Stimulated activated CD4-positive, alpha-beta T cell treated with anti-CD3 and anti-CD28 coated beads, Interleukin-4, amount 100 ng/mL, for 1 hour (primary cell): Measurements from ENCODE around the gene ERLEC1.
"Not testable (repeated sequence)": the region's sequence is repeated elsewhere in the genome, so short reads cannot be mapped to it uniquely, and the experiment has no call there.

ENCODE experiments used
- DNase-seq: peaks from one replicate; pipeline ENCODE4 v3.0.0-alpha.2; 2020

Gene ERLEC1

GRCh38 chr2:53841651-53842050 lies 54.8 kb downstream of the ERLEC1 start:
- not testable (repeated sequence) for DNase-seq

DNA sequence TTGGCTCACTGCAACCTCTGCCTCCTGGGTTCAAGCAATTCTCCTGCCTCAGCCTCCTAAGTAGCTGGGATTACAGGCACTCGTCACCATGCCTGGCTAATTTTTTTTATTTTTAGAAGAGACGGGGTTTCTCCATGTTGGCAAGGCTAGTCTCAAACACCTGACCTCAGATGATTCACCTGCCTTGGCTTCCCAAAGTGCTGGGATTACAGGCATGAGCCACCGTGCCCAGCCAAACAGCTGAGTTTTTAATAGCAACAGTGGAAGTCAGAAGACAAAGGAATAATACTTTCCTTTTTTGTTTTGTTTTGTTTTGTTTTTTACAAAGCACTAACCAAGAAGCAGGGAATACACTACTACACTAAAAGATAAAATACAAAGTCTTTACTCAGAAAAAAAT lies 56.0 kb downstream of the ERLEC1 start:
- DNase-seq: no peak

- DNase-seq: no peak
Observed at GRCh38 chr2:53843595-53843994, 56.8 kb downstream of the ERLEC1 start.

GRCh38 chr2:53848062-53848461 lies 61.2 kb downstream of the ERLEC1 start:
- DNase-seq: no peak

- not testable (repeated sequence) for DNase-seq
Observed at GRCh38 chr2:53851052-53851757, 64.4 kb downstream of the ERLEC1 start.

DNA sequence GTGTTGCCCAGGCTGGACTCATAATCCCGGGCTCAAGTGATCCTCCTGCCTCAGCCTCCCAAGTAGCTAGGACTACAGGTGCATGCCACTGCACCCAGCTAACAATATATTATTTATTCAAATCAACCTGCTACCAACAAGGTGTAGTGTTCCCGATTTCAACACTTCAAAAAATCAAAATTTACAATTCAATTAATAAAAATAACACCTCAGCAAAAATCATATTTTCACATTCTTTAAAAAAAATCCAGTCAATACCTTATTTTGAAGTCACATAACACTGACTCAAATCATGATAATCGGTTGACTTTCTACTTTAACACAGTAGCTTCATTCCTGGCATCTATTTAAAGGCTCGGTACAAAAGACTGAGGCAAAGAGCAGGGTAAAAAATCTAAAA lies 65.7 kb downstream of the ERLEC1 start:
- DNase-seq: no peak

- no peak for DNase-seq
Observed at GRCh38 chr2:53854678-53855077, 67.8 kb downstream of the ERLEC1 start.

DNA sequence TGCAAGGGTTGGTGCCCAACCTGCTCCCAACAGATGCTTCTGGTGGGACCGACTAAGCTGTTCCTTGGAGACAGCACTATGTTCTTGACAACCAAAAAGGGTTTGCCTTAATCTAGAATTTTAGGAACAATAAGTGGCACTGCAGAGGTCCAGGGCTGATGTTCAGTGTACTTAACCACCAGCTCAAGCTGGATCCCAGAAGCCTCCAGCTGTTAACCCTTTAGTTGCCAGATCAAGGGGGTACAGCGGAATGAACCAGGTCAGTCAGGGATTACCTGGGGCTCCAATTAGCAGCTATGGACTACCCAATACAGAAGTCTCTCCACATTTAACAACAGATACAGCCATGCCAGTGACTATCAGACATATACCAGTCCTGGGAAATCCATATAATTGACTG lies 69.4 kb downstream of the ERLEC1 start:
- no peak for DNase-seq

DNA sequence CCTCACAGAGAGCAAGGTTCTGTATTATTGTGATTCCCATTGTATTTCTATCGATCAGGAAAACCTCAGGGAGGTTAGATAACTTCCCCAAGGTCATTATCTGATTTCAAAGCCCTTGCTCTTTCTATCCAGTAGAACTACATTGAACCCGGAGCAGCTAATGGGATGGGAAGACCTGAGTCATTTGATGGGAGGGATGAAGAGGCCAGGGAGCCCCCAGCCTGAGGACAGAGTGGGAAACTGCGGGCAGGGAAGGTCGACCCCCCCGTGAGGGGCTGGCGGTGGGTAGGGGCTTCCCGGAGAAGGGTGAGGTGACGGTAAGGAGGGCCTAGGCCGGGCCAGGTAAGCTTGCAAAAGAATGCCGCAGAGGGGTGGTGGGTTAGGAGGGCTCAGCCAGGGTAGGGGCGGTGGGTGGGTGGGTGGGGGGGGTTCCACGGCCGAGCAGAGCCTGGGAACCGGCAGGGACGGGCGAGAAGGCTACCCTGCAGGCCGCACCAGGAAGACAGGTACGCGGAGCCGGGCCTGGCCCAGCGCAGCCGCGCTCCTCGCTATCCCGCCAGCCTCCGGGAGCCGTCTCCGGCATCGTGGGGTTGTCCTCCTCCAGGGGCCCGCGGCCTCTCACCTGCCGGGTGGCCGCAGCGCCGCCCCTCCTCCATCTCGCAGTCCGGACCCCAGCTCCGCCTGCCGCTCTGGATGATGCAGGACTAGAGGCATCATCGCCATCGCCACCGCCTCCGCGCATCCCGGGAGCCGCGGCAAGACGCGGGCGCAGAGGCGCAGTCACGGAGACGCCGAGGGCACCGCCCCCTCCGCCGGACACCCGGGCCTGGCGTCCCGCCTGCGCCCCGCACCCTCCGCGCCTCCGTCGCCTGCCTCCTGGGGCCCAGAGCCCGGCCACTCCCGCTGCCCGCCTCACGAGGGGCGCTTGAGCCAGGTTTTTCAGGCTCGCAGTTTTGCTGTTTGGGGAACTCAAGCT lies 72.7 kb downstream of the ERLEC1 start, which contains the start of gene GPR75:
TSS of gene GPR75 (minus strand) at position 762 of the 976 bp plus-strand sequence. CDS start 5,211 bp downstream, outside the sequence.
- DNase-seq: no peak

- DNase-seq: no peak
Observed at GRCh38 chr2:53861824-53862223, 75.0 kb downstream of the ERLEC1 start.

DNA sequence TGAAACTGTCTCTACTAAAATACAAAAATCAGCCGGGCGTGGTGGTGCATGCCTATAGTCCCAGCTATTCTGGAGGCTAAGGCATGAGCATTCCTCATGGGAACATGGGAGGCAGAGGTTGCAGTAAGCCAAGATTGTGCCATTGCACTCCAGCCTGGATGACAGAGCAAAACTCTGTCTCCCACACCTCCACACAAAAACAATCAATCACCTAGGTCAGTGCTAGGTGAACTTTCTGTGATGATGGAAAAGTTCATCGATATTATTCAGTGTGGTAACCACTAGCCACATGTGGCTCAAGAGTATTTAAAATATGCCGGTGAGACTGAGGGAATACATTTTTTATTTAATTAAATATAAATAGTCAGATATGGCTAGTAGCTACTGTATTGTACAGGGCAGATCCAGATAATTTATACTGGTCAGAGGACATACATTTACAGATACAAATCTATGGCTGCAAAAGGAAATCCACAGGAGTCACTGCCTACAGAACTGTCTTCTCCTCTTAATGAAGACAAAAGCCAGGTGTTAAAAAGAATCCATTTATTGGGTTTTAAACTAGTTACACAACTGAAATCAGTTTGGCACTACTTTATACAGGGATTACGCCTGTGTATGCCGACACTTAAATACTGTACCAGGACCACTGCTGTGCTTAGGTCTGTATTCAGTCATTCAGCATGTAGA lies 76.8 kb downstream of the ERLEC1 start:
- DNase-seq: no peak

GRCh38 chr2:53865264-53865663 lies 78.4 kb downstream of the ERLEC1 start:
- DNase-seq: no peak

DNA sequence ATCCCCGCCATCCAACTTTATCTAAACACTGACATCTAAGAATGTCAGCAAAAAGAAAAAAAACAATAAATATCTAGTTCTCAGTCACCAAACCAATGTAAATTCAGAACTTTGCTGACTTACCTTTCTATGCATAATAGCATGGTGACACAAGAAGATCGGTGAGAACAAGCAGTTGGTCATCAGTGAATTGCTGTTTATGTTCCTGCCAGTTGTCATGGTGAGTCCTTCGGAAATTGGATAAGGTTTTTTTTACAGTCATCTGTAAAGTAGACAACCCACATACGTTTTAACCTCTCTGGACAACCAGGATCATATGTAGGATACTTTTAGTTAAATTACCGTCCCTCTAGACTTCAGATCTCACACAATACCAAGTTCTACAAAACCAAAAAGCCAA lies 79.1 kb downstream of the ERLEC1 start:
- no peak for DNase-seq

DNA sequence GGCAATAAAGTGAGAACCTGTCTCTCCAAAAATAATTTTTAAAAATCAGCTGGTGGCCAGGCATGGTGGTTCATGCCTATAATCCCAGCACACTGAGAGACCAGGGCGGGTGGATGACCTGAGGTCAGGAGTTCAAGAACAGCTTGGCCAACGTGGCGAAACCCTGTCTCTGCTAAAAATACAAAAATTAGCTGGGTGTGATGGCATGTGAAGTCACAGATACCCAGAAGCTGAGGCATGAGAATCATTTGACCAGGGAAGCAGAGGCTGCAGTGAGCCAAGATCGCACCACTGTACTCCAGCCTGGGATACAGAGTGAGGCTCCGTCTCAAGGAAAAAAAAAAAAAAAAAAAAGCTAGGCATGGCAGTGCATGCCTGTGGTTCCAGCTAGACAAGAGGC lies 80.3 kb downstream of the ERLEC1 start:
- no peak for DNase-seq

- DNase-seq: no peak
Observed at GRCh38 chr2:53867773-53868172, 80.9 kb downstream of the ERLEC1 start.
